SU-DHL-6 (cell line): ENCODE measurements around the gene MX1.

Experiments used
- H2AFZ ChIP-seq: fragments of 200-600 bp; sonication (generic); 2 replicates; pipeline ENCODE4 v1.6.1; 2014; ENCODE audit warnings: low read depth, mild to moderate bottlenecking, moderate library complexity, mixed read lengths, antibody characterized with exemption, low read length; ENCODE audit not compliant: severe bottlenecking
- H3F3A ChIP-seq: fragments of 200-600 bp; shearing (Covaris generic); 2 replicates; pipeline ENCODE4 v1.6.0; 2016; ENCODE audit warnings: antibody characterized with exemption, mild to moderate bottlenecking; ENCODE audit not compliant: insufficient read depth
- H3K27ac ChIP-seq: fragments of 200-600 bp; sonication (generic); 2 replicates; pipeline ENCODE4 v1.5.1; 2016; ENCODE audit warnings: low read depth, mild to moderate bottlenecking, low read length, moderate library complexity, mixed read lengths
- H3K27me3 ChIP-seq: fragments of 200-600 bp; sonication (generic), shearing (Covaris generic); 2 replicates; pipeline ENCODE4 v1.6.0; 2014; ENCODE audit warnings: mild to moderate bottlenecking, low read length
- H3K36me3 ChIP-seq: fragments of 200-600 bp; sonication (generic); 2 replicates; pipeline ENCODE4 v1.6.1; 2014; ENCODE audit warnings: mild to moderate bottlenecking, low read length, mixed read lengths
- H3K4me2 ChIP-seq: fragments of 300-600, 200-600 bp; shearing (Covaris generic), sonication (generic); 2 replicates; pipeline ENCODE4 v1.6.0; 2014; ENCODE audit warnings: low read length, low read depth, mild to moderate bottlenecking; ENCODE audit not compliant: poor library complexity, severe bottlenecking
- H3K4me3 ChIP-seq: fragments of 200-600 bp; sonication (generic); 2 replicates; pipeline ENCODE4 v1.5.1; 2014; ENCODE audit warnings: antibody characterized with exemption, low read length, mild to moderate bottlenecking, mixed read lengths; ENCODE audit not compliant: insufficient read depth, poor library complexity, severe bottlenecking
- H3K79me2 ChIP-seq: fragments of 200-600 bp; sonication (generic); 2 replicates; pipeline ENCODE4 v1.6.1; 2014; ENCODE audit warnings: mild to moderate bottlenecking, low read length, moderate library complexity; ENCODE audit not compliant: insufficient read depth
- H3K9ac ChIP-seq: fragments of 200-600 bp; sonication (generic); 2 replicates; pipeline ENCODE4 v1.7.0; 2014; ENCODE audit warnings: mild to moderate bottlenecking, low read length
- H3K9me2 ChIP-seq: fragments of 200-600 bp; sonication (generic); replicated peaks from 2 replicates; pipeline ENCODE4 v1.6.1; 2014; ENCODE audit warnings: low read length; ENCODE audit not compliant: insufficient read depth
- H3K9me3 ChIP-seq: fragments of 200-600 bp; sonication (generic); 2 replicates; pipeline ENCODE4 v1.6.1; 2014; ENCODE audit warnings: low read length, mixed read lengths; ENCODE audit not compliant: insufficient read depth
- H4K20me1 ChIP-seq: fragments of 200-600 bp; sonication (generic); 2 replicates; pipeline ENCODE4 v1.6.1; 2014; ENCODE audit warnings: low read depth, mild to moderate bottlenecking, antibody characterized with exemption, low read length, moderate library complexity, mixed read lengths
- CTCF ChIP-seq: fragments of 200-600 bp; sonication (generic); IDR thresholded peaks from one replicate; pipeline ENCODE4 v1.5.1; 2017; ENCODE audit warnings: antibody characterized with exemption, mild to moderate bottlenecking, low read length, moderate library complexity; ENCODE audit not compliant: insufficient read depth, poor library complexity, severe bottlenecking
- EZH2phosphoT487 ChIP-seq: fragments of 200-600 bp; sonication (generic), shearing (Covaris generic); conservative IDR thresholded peaks from 2 replicates; pipeline ENCODE4 v1.6.1; 2018; ENCODE audit warnings: mild to moderate bottlenecking, antibody characterized with exemption, low read length, moderate library complexity, mixed read lengths

MX1 gene

GRCh38 chr21:41379901-41380300 lies 46.1 kb upstream of the MX1 start:
- H3K9me3 ChIP-seq: no peaks in the 10 kb centered on the region

GRCh38 chr21:41381731-41382130 lies 44.3 kb upstream of the MX1 start:
- TF ChIP-seq EZH2phosphoT487 (no peak), CTCF (no peak)
- Histone ChIP-seq H3K4me3 (no peak overlapping the region), H3K9ac (no peak overlapping the region), H3K9me2 (no peaks in the 10 kb centered on the region), H3K27ac (no peak overlapping the region), H3K27me3 (no peaks in the 10 kb centered on the region), H2AFZ (no peak overlapping the region), H3K79me2 (no peaks in the 10 kb centered on the region), H3K4me2 (no peak overlapping the region), H3F3A (no peaks in the 10 kb centered on the region), H3K36me3 (peaks cover 3% of the 10 kb centered on the region; the same call in 1 of the 2 replicates), H3K9me3 (no peaks in the 10 kb centered on the region), H4K20me1 (no peaks in the 10 kb centered on the region)

More at GRCh38 chr21:41379901-41380300, 46.1 kb upstream of the MX1 start:
- no peak overlapping the region for H3K27ac ChIP-seq
- H3K27me3 ChIP-seq: no peaks in the 10 kb centered on the region
- no peak overlapping the region for H2AFZ ChIP-seq
- H3K9me2 ChIP-seq: no peaks in the 10 kb centered on the region
- H3K79me2 ChIP-seq: peaks cover 8% of the 10 kb centered on the region; the same call in 1 of the 2 replicates
- no peak overlapping the region for H3K9ac ChIP-seq
- no peaks in the 10 kb centered on the region for H4K20me1 ChIP-seq
- TF ChIP-seq CTCF (no peak), EZH2phosphoT487 (no peak)
- no peaks in the 10 kb centered on the region for H3F3A ChIP-seq
- H3K4me2 ChIP-seq: no peak overlapping the region
- H3K36me3 ChIP-seq: peaks cover 1% of the 10 kb centered on the region; the same call in 1 of the 2 replicates
- no peak overlapping the region for H3K4me3 ChIP-seq

- TF ChIP-seq CTCF (no peak), EZH2phosphoT487 (no peak)
- Histone ChIP-seq H2AFZ (no peak overlapping the region), H3F3A (no peaks in the 10 kb centered on the region), H3K27me3 (no peaks in the 10 kb centered on the region), H3K36me3 (peaks cover 6% of the 10 kb centered on the region; the same call in 1 of the 2 replicates), H4K20me1 (no peaks in the 10 kb centered on the region), H3K9me2 (no peaks in the 10 kb centered on the region), H3K4me3 (no peak overlapping the region), H3K4me2 (no peak overlapping the region), H3K9me3 (no peaks in the 10 kb centered on the region), H3K9ac (no peak overlapping the region), H3K79me2 (no peaks in the 10 kb centered on the region), H3K27ac (no peak overlapping the region)
Measured at GRCh38 chr21:41387042-41387819, 38.8 kb upstream of the MX1 start.
